Activated CD8-positive, alpha-beta T cell treated with anti-CD3 and anti-CD28 coated beads, Interleukin-2, amount 10 ng/mL, durations not matched to agents 7 days and 5 days (primary cell): ENCODE results near the gene METRNL. TPM values are rescaled to one million over a fixed set of nuclear protein-coding genes. Genes with fewer than 3 reads are reported as not detected.
"Not testable (repeated sequence)": the region's sequence is repeated elsewhere in the genome, so short reads cannot be mapped to it uniquely, and the experiment has no call there.

Experiments used
- ATAC-seq: fragments of 150-1000 bp; cut with Tn5 transposase; one replicate; pipeline ENCODE4 v1.10.0; 2021; ENCODE audit warnings: moderate library complexity
- CTCF ChIA-PET: fragments of 350-600 bp; sonication (Branson Sonifier 250); formaldehyde crosslinking; loops from one replicate; lab custom pipeline; 2021; ENCODE audit warnings: antibody characterized with exemption; lab: Charles Lee
- POLR2A ChIA-PET: fragments of 350-600 bp; sonication (Branson Sonifier 250); formaldehyde crosslinking; loops from one replicate; lab custom pipeline; 2021; ENCODE audit warnings: antibody characterized with exemption; lab: Charles Lee
- DNase-seq: peaks from one replicate; pipeline ENCODE4 v3.0.0-alpha.2; 2020
- H3K27ac Mint-ChIP-seq: one replicate; pipeline ENCODE4 v1.8.0; 2021; ENCODE audit warnings: mild to moderate bottlenecking, mixed read lengths
- H3K27me3 Mint-ChIP-seq: one replicate; pipeline ENCODE4 v1.8.0; 2021; ENCODE audit warnings: low read depth, mixed read lengths
- H3K36me3 Mint-ChIP-seq: one replicate; pipeline ENCODE4 v1.8.0; 2021; ENCODE audit warnings: low read depth, mixed read lengths
- H3K4me1 Mint-ChIP-seq: one replicate; pipeline ENCODE4 v1.8.0; 2021; ENCODE audit warnings: low read depth, mixed read lengths
- H3K4me3 Mint-ChIP-seq: one replicate; pipeline ENCODE4 v1.8.0; 2021; ENCODE audit warnings: mild to moderate bottlenecking, mixed read lengths
- H3K9me3 Mint-ChIP-seq: one replicate; pipeline ENCODE4 v1.8.0; 2022; ENCODE audit warnings: mixed read lengths; ENCODE audit not compliant: insufficient read depth
- total RNA-seq, 2 experiments: library from RNA; stranded (reverse); gene quantifications; one replicate each; pipeline ENCODE4 v1.2.3, GENCODE V29; 2021

Gene METRNL
- total RNA-seq, 2 experiments from 2014 or later, result 3.0 to 4.8 TPM

GRCh38 chr17:83136156-83136555 lies 56.7 kb downstream of the METRNL start:
- H3K27me3 Mint-ChIP-seq, result peaks cover 14% of the 10 kb centered on the region

GRCh38 chr17:83136931-83137330 lies 57.5 kb downstream of the METRNL start:
- Mint-ChIP-seq H3K27me3 (peaks cover 19% of the 10 kb centered on the region), H3K4me3 (no peak overlapping the region), H3K9me3 (no peaks in the 10 kb centered on the region), H3K36me3 (no peaks in the 10 kb centered on the region), H3K27ac (no peak overlapping the region), H3K4me1 (no peaks in the 10 kb centered on the region)
- no peak for ATAC-seq
- CTCF ChIA-PET, result no interaction called here
- POLR2A ChIA-PET, result no interaction called here
- no peak for DNase-seq

More at GRCh38 chr17:83136156-83136555, 56.7 kb downstream of the METRNL start:
- H3K27ac Mint-ChIP-seq, result no peak overlapping the region
- H3K36me3 Mint-ChIP-seq, result no peaks in the 10 kb centered on the region
- H3K9me3 Mint-ChIP-seq, result no peaks in the 10 kb centered on the region
- ChIA-PET CTCF (no interaction called here), POLR2A (no interaction called here)
- ATAC-seq (no peak), DNase-seq (no peak)
- H3K4me1 Mint-ChIP-seq, result no peaks in the 10 kb centered on the region
- H3K4me3 Mint-ChIP-seq, result no peak overlapping the region

- peaks cover 20% of the 10 kb centered on the region for H3K27me3 Mint-ChIP-seq
- CTCF ChIA-PET, result no interaction called here
- DNase-seq, result no peak
- H3K4me3 Mint-ChIP-seq, result no peak overlapping the region
- no peaks in the 10 kb centered on the region for H3K4me1 Mint-ChIP-seq
- no peak overlapping the region for H3K27ac Mint-ChIP-seq
- ATAC-seq, result no peak
- H3K9me3 Mint-ChIP-seq, result peaks cover 5% of the 10 kb centered on the region
- POLR2A ChIA-PET, result interaction anchor here (0.6 kb wide), 1 partner anchor 9 kb away, joined by 3 read pairs; no protein-coding TSS in a partner anchor
- H3K36me3 Mint-ChIP-seq, result no peaks in the 10 kb centered on the region
Measured at GRCh38 chr17:83137523-83137922, 58.1 kb downstream of the METRNL start.

- DNase-seq (no peak), ATAC-seq (no peak)
- Mint-ChIP-seq H3K27ac (no peak overlapping the region), H3K36me3 (no peaks in the 10 kb centered on the region), H3K4me1 (no peaks in the 10 kb centered on the region), H3K9me3 (peaks cover 8% of the 10 kb centered on the region), H3K27me3 (peaks cover 18% of the 10 kb centered on the region), H3K4me3 (no peak overlapping the region)
- ChIA-PET CTCF (no interaction called here), POLR2A (interaction anchor here (0.6 kb wide), 1 partner anchor 90 kb away, joined by 3 read pairs; no protein-coding TSS in a partner anchor)
Measured at GRCh38 chr17:83138820-83139219, 59.4 kb downstream of the METRNL start.

GRCh38 chr17:83139541-83140248 lies 60.3 kb downstream of the METRNL start:
- ATAC-seq, H3K27ac Mint-ChIP-seq, H3K9me3 Mint-ChIP-seq, H3K4me1 Mint-ChIP-seq, DNase-seq, H3K4me3 Mint-ChIP-seq, H3K36me3 Mint-ChIP-seq, CTCF ChIA-PET: not testable (repeated sequence)
- POLR2A ChIA-PET, result interaction anchor here (0.6 kb wide), 1 partner anchor 91 kb away, joined by 3 read pairs; no protein-coding TSS in a partner anchor
- H3K27me3 Mint-ChIP-seq, result peaks cover 18% of the 10 kb centered on the region

GRCh38 chr17:83140249-83140566 lies 60.8 kb downstream of the METRNL start:
- POLR2A ChIA-PET, H3K9me3 Mint-ChIP-seq, H3K4me3 Mint-ChIP-seq, H3K36me3 Mint-ChIP-seq, DNase-seq, CTCF ChIA-PET, ATAC-seq, H3K27ac Mint-ChIP-seq, H3K4me1 Mint-ChIP-seq: not testable (repeated sequence)
- peaks cover 18% of the 10 kb centered on the region for H3K27me3 Mint-ChIP-seq

- ChIA-PET POLR2A (interaction anchor here (0.6 kb wide), 1 partner anchor 344 kb away, joined by 3 read pairs; no protein-coding TSS in a partner anchor), CTCF (no interaction called here)
- no peak for ATAC-seq
- Mint-ChIP-seq H3K9me3 (peaks cover 8% of the 10 kb centered on the region), H3K4me1 (peaks cover 12% of the 10 kb centered on the region), H3K27ac (no peak overlapping the region), H3K36me3 (no peaks in the 10 kb centered on the region), H3K4me3 (no peak overlapping the region), H3K27me3 (peaks cover 18% of the 10 kb centered on the region)
- no peak for DNase-seq
Measured at GRCh38 chr17:83142619-83143018, 63.2 kb downstream of the METRNL start.

- Mint-ChIP-seq H3K4me3 (no peak overlapping the region), H3K36me3 (no peaks in the 10 kb centered on the region), H3K27ac (no peak overlapping the region), H3K27me3 (peaks cover 16% of the 10 kb centered on the region), H3K4me1 (peaks cover 23% of the 10 kb centered on the region), H3K9me3 (peaks cover 8% of the 10 kb centered on the region)
- ATAC-seq (no peak), DNase-seq (peak; percentile 17)
- ChIA-PET CTCF (no interaction called here), POLR2A (interaction anchor here (0.5 kb wide), 1 partner anchor 24 kb away, joined by 3 read pairs; no protein-coding TSS in a partner anchor)
Measured at GRCh38 chr17:83143817-83144231, 64.4 kb downstream of the METRNL start.

Other genes starting within 250 kb of the METRNL start
- not detected for gene ZNF750, start 239.6 kb upstream of the METRNL start, total RNA-seq